Fibroblast of mammary gland (primary cell): Measurements from ENCODE around the gene NKD1.

ENCODE experiments used
- DNase-seq: peaks from one replicate; pipeline ENCODE4 v3.0.0-alpha.2; 2010; ENCODE audit warnings: low read depth
- H3K4me3 ChIP-seq: 2 replicates; pipeline ENCODE4 v1.5.1; 2011; ENCODE audit warnings: low read depth, mild to moderate bottlenecking, low read length, moderate library complexity; ENCODE audit not compliant: control insufficient read depth
- TF ChIP-seq, protein P1 (sequence below): conservative IDR thresholded peaks from 2 replicates; pipeline ENCODE4 v1.5.1; 2011; ENCODE audit warnings: low read depth, low read length, inconsistent platforms; ENCODE audit not compliant: control insufficient read depth, insufficient read depth

NKD1 gene

DNA sequence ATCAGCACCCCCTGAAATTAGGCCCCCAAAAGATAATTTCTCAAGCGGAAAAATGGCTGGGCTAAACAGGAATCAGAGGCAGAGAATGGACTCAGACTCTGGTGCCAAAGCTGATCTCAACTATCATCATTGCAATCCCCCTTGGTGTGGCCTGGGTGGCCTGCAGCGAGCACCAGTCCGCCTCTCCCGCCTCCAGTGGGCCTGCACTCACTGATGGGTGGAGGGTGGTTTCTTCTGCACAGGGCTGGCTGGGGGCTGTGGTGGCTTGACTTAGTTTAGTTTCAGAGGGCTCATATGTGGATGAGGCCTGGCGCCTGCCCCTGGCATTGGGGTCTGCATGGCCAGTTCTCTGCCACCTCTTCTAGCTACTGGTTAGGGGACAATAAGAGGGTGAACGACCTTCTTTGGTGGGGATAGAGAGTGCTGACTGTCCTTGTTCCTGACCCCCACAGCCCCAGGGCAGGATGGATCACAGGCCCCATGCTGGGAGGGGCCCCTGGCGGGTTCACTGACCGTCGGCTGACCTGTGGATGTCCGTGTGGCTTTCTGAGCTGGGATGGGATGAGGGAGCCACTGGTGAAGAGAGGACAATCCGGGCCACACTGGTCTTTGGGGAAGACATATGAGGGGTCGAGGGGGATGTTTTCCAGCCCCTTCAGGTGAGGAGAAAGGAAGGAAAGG is 70.2 kb downstream of the NKD1 start:
- no peak overlapping the region for H3K4me3 ChIP-seq
- no peak for DNase-seq
- TF ChIP-seq, protein P1, sequence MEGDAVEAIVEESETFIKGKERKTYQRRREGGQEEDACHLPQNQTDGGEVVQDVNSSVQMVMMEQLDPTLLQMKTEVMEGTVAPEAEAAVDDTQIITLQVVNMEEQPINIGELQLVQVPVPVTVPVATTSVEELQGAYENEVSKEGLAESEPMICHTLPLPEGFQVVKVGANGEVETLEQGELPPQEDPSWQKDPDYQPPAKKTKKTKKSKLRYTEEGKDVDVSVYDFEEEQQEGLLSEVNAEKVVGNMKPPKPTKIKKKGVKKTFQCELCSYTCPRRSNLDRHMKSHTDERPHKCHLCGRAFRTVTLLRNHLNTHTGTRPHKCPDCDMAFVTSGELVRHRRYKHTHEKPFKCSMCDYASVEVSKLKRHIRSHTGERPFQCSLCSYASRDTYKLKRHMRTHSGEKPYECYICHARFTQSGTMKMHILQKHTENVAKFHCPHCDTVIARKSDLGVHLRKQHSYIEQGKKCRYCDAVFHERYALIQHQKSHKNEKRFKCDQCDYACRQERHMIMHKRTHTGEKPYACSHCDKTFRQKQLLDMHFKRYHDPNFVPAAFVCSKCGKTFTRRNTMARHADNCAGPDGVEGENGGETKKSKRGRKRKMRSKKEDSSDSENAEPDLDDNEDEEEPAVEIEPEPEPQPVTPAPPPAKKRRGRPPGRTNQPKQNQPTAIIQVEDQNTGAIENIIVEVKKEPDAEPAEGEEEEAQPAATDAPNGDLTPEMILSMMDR = no peak

DNA sequence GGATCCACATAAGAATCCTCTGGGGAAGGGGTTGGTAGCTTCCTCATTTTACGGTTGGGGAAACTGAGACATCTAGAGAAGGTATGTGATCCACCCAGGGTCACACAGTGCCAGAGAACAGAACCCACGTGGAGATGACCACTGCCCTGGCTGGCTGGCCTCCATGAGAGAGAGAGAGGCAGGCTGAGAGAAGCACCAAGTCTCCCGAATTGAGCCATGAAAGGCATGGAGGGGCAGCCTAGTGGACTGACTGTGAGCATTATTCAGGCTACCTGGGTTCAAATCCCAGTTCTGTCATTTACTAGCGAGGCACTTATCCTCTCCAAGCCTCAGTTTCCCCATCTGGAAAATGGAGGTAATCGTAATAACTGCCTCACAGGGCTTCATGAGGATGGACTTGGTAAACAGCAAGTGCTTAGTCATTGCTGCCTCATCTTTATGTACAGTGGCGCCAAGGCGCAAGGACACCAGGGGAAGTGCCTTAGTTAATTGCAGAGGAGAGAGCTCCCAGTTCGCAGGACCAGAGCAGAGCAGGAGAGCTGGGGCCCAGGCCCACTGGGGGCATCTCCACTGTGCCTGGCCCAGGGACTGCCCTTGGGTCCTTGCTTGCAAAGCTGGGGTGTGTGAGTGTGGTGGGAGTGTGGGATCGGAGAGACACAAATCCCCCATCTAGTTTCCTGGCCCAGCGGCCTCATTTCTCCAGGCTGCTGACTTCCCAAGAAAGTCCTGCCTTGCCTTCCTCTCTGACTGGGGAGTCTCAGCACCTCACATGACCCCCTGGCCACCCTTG is 71.7 kb downstream of the NKD1 start:
- H3K4me3 ChIP-seq = no peak overlapping the region
- TF ChIP-seq, protein P1 = no peak
- no peak for DNase-seq

DNA sequence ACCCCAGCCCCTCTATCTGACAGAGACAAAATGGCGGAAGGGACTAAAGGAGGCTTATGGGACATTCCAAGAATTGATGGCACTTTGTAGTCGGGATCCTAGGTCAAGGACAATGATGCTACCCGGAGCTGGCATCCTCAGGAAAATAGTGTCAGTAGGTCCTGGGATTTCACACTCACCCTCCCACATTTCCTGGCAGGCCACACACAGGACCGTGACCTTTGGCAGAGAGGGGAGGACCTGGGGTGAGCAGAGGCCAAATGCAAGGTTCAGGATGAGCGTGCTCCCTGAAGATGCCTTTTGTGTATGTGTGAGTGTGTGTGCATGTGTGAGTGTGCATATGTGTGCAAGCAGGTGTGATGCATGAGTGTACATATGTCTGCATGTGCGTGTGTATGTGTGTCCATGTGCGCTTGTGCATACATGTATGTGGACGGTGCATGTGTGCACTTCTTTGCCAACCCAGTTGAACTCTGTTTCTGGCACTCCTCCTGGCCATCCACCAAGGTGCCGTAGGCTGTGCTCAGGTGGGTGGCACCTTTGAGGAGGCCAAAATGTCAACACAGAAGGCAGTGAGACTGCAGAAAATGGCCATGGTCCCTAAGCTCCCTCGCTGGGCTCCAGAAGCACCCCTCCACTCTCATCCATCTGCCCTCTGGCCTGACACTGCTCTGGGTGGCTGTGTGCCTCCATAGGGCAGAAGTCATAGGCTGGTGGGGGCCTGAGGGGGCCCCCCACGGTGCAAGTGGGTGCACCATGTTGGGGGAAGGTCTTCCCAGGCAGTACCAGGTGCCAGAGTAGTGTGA is 72.7 kb downstream of the NKD1 start:
- H3K4me3 ChIP-seq = no peak overlapping the region
- TF ChIP-seq, protein P1 = no peak
- DNase-seq = no peak

DNA sequence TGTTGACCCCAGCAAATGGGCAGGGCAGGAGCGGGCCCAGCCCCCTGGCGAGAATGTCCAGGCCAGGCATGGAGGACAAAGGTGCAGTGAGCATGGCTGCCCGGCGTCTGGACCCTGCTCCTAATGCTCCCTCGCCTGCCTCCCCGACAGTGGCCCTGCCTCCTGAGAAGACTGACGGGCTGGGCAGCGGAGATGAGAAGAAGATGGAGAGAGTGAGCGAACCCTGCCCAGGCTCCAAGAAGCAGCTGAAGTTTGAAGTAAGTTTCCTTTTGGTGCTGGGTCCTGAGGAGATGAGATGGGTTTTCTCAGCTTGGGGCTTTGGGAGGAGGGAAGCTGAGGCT is 73.2 kb downstream of the NKD1 start:
- DNase-seq = no peak
- TF ChIP-seq, protein P1 = no peak
- H3K4me3 ChIP-seq = no peak overlapping the region

DNA sequence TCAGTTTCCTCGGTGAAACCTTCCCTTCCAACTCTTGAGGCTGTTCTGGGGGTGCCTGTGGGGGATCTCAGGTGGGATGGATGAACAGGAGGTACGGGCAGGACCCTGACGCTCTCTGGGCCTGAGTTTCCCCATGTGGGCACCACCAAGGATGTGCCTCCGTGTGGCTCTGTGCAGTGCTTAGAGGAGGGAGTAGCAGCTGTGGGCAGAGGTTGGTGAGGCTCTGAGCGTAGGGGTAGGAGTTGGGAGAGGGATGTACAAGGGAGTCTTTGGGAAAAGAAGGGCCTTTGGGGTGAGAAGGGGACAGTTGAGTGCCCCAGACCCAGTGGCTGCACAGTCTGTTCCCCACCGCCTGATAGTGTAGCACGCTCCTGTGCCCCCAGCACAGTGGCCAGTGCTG is 73.8 kb downstream of the NKD1 start:
- TF ChIP-seq, protein P1 = no peak
- H3K4me3 ChIP-seq = no peak overlapping the region
- DNase-seq = no peak

DNA sequence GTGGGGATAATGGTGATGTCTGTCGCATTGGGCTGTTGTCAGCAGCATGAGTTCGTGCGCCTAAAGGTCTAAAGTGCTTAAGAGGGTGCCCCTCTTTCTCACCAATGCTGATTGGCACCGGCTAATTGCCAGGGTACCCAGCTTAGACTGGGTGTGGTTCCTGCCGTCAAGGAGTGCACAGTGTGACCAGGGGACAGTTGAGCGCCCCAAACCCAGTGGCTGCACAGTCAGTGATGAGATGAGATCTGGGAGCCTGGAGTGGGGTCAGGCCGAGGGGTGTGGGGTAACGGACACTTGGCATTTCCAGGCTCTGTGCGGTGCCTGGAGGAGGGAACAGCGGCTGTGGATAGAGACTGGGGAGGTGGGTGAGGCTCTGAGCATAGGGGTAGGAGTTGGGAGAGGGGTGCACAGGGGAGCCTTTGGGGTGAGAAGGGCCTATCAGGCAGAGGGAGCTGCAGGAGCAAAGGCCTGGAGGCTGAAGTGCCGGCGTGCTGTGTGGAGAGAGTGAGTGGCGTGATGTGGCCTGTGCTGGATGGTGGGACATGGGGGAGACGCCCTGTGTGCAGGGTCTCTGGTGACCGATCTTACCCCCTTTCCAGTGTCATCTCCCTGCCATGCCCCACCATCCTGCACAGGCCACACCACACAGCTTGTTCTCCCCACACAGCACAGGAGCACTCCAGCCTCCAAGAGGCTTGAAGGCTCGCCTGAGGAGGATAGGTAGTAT is 74.6 kb downstream of the NKD1 start:
- H3K4me3 ChIP-seq = no peak overlapping the region
- TF ChIP-seq, protein P1 = no peak
- DNase-seq = no peak
